ENCODE data around the gene NGF.
"Not testable (repeated sequence)": the region's sequence is repeated elsewhere in the genome, so short reads cannot be mapped to it uniquely, and the experiment has no call there.

Gene NGF

DNA sequence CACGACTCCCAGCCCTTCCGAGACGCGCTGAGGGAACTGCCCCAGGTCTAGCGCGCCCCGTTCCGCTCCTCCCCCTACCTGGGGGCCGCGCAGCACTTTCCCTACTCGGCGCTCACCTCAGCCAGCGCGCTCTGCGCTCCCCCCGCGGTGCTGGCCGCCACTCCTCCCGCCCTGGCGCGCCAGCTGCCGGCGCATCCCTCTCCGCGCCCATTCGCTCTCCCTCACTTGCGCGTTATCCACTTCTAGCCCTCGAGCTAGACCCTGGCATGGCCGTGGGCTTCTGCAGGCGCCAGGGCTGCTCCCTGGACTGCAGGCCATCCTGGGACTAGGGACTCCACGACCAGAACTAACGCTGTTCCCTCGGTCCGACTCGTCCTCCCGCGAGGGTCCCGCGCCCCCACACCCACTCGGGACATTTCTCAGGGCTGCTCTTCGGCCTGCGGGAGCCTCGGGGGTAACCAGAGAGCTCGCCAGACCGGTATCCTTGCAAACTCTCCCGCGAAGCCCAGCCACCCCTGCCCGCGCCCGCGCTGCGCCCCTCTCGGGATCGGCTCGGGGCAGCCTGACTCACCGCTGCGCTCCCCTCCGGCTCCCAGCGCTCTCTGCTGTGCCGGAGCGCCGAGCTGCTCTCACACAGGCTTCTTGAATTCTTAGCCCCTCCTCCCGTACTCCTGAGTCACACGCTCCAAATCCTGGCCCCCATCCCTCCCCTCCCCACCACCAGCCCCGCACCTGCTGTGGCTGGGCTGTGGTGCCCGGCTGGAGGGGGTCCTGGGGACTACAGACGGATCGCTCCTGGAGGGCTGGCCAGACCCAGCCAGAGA lies at the start of gene NGF:
NGF (minus strand) TSS at position 617 of the 824 bp plus-strand sequence. CDS start 51,454 bp downstream, outside the sequence.
- no peak for DNase-seq

DNA sequence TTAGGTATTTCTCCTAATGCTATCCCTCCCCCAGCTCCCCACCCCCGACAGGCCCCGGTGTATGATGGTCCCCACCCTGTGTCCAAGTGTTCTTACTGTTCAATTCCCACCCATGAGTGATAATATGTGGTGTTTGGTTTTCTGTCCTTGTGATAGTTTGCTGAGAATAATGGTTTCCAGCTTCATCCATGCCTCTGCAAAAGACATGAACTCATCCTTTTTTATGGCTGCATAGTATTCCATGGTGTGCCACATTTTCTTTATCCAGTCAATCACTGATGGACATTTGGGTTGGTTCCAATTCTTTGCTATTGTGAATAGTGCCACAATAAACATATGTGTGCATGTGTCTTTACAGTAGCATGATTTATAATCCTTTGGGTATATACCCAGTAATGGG lies 45.4 kb upstream of the NGF start:
- DNase-seq, result not testable (repeated sequence)

DNA sequence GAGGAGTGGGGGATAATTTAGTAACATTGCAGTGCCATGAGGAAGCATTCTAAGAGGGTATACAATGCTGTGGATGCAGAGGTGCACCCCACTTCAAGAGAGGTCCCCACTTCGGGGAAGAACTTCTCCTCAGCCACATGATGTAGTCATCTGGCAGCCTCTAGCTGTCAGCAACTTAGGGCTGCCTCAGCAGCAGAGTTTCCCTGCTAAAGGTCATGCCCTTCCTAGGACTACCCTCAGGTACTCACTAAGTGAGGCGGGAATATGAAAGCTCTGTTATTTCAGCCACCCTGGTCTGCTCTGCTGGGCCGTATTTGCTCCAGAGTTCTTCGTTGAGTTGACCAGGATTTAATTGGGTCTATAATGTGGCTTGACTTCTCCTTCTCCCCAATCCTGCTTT lies 41.9 kb upstream of the NGF start:
- DNase-seq, result no peak

DNA sequence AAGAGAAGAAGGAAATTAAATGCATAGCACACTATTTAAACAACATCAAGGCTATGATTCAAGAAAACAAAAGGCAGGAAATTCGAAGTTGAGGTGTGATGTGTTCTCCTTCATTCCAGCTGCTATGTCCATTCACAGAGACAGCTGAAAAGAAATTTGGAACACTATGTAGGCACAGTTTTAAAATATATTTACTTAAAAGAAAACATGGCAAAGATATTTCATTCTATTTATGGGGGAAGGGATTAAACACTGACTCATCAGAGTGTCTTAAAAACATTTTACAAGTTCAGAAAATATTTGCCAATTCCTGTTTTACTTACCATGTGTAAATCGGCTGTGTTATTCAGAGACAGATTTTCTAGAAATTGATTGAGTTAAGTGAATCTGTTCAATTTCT lies 39.4 kb upstream of the NGF start:
- DNase-seq, result no peak

DNA sequence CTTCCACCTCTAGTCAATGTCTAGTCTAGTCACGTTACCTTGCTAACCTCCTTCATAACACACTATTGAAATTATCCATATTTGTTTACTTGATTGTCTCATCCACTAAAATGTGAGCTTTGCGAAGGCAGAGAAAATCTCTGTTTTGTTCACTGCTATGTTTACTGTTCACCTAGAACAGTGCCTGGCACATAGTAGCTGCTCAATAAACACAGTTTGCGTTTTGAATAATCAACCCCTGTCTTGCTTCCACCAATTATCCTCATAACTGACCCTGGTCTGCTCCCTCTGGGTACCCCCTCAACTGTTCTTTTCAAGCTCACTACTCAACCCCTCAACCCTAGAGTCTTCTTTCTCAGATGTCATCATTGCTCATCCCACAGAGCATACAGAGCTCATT lies 36.5 kb upstream of the NGF start:
- no peak for DNase-seq

DNA sequence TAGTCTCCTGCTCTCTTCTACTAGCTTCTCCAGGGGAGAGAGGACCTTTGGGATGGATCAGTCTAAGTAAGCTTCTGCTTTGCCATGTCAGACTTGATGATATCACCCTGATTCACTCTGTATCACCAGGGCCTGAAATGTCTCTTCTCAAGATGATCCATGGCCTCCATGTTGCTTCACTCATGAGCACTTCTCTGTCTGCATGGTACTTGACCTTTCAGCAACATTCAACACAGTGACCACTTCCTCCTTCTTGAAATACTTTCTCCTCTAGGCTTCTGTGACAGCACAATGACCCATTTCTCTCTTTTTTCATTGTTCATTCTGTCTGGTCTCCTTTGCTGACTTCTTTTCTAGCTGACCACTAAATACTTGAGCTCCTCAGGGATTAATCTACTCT lies 35.3 kb upstream of the NGF start:
- DNase-seq, result peak; percentile 98

DNA sequence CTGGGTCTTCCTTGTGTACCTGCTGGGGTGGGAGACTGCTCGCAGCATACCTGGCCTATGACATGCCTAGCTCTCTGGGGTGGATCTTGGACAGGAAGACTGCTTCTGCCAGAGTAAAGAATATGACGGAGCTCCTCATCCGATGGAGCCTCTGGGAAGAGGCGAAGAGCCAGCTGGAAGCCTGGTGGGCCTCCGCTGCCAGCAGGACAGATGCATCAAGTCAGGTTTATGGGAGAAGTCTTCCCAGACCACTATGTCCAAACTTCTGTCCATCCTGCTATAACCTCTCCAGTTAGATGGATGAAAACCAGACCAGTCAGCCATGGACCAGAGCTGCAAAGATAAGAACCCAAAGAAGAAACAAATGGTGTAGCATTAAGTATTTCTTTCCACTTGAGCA lies 27.7 kb upstream of the NGF start:
- no peak for DNase-seq

DNA sequence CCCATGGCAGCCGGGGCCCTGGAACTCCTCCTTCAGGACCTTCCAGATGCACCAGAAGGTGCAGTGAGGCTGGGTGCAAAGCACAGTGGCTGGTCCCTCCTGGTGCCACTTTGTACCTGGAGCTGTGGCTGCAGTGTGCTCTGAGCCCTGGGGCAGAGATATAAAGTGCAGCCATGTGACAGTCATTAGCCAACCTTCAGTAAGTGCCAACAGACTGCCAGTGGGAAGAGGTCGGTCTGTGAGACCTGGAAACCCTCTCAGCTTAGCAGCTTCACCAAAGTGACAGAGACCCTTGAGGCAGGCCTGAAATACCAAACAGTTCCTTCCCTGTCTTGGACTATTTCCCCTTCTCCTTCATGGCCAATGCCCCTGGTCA lies 26.7 kb upstream of the NGF start:
- no peak for DNase-seq

DNA sequence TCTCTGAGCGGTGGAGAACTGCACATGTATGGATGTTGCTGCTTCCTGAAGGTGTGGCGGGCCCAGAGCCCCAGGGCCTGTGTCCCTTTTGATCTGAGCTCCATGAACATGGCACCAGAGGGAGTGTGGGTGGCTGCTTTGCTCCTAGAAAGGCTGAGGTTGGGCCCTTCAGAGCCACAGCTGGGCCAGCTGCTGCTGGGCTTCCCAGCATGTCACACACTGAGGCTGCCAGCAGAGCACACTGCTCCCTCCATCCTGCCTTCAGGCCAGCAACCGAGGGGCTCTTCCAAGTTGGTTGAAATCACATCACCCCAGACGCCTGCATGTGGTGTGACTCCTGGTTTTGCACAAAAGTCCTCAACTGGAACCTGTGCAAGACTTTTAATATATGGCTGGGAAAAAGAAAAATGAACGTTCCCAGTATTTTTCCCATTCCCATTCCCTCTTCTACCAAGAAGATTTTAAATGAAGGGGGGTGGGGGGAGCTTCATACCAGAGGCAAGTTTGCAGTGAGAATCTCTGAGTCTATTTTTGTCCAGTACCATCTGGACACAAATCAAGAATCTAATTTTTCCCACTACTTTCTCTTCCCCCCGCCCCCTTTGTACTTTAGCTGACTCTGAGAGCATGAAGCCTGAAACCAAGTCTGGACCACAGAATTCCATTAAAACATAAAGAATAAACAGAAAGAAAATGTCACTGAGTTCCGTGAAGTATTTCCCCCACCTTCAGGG lies 26.2 kb upstream of the NGF start:
- DNase-seq, result no peak

DNA sequence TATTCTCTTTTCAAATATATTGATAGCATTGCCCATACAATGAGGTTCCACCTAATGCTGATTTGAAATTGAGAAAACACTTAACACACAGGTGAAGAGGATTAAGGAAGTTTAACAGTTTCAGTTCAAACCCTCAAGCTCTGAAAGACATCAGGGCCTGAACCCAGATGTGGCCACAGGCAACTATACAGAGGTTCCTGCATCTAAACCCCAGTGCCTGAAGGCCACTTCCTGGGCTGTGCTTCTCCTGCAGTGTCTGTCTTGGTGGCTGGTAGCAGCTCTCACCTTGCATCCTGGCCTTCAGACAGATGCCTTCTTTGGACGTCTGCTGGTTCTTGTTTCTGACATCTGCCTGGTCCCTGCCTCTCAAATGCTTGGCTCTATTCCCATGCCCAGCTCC lies 25.1 kb upstream of the NGF start:
- DNase-seq, result peak; percentile 27

DNA sequence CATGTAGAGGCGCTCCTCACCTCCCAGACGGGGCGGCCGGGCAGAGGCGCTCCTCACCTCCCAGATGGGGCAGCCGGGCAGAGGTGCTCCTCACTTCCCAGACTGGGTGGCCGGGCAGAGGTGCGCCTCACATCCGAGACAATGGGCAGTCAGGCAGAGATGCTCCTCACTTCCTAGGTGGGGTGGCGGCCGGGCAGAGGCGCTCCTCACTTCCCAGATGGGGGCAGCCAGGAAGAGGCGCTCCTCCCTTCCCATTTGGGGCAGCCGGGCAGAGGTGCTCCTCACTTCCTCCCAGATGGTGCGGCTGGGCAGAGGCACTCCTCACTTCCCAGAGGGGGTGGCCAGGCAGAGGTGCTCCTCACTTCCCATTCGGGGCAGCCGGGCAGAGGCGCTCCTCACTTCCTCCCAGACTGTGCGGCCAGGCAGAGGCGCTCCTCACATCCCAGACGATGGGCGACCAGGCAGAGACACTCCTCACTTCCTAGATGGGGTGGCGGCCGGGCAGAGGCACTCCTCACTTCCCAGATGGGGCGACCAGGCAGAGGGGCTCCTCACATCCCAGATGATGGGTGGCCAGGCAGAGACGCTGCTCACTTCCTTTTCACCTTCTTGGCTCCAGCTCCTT lies 22.6 kb upstream of the NGF start:
- not testable (repeated sequence) for DNase-seq

DNA sequence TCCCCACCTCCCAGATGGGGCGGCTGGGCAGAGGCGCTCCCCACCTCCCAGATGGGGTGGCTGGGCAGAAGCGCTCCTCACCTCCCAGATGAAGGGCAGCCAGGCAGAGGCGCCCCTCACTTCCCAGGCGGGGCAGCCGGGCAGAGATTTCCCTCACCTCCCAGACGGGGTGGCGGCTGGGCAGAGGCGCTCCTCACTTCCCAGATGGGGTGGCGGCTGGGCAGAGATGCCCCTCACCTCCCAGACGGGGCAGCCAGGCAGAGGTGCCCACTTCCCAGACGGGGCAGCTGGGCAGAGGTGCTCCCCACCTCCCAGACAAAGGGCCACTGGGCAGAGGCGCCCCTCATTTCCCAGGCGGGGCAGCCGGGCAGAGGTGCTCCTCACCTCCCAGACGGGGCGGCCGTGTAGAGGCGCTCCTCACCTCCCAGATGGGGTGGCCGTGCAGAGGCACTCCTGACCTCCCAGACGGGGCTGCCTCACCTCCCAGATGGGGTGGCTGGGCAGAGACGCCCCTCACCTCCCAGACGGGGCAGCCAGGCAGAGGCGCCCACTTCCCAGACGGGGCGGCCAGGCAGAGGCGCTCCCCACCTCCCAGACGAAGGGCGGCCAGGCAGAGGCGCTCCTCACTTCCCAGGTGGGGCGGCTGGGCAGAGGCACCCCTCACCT lies 21.9 kb upstream of the NGF start:
- DNase-seq, result not testable (repeated sequence)

DNA sequence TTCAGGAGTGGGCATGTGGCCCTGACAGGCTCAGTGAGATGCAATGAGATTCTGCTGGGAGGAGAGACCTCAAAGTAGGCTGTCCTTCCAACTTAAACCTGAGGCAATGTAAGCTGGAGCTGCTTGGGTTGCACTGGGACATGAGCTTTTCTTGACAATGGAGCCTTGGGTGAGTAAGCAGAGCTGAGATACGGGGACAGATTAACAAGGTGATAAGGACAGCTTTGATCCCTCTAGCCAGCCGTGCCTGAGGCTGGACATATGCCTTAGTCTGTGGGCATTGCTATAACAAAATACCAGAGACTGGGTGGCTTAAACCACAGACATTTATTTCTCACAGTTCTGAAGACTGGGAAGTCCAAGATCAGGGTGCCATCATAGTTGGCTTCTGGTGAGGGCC lies 18.3 kb upstream of the NGF start:
- no peak for DNase-seq

DNA sequence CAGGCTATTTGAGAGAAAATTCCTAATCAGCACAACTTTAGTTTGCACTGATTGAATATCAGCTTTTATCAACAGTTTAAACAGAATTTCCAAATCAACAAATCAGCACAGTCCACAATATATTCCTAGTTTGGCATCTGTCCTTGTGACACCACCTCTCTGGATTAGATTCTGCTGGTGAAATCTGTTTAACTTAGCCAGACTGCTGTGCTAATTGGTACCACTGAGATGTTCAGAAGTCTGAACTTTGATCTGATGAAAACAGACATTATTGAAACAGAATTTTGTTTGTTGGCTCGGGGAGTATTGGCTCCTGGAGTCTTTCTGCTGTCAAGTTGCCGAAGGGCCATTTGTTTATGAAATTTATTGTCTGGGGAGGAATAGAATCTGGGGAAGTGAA lies 17.0 kb upstream of the NGF start:
- DNase-seq, result no peak

DNA sequence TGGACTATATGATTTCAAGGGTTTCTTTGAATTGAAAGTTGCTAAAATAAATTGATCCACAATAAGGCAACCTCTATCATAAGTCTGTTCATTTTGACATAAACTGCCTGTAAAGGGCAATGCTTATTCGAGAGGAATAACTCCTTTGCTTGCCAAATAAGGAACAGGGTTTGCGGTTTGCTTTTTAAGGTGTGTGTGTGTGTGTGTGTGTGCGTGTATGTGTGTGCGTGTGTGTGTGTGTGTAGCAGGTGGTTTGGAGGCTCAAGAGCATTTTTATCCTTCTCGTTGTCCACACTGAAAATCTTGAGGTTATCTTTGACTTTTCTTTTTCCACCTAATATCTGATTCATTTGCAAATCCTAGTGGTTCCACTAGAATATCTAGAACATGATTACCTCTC lies 13.1 kb upstream of the NGF start:
- DNase-seq, result no peak

DNA sequence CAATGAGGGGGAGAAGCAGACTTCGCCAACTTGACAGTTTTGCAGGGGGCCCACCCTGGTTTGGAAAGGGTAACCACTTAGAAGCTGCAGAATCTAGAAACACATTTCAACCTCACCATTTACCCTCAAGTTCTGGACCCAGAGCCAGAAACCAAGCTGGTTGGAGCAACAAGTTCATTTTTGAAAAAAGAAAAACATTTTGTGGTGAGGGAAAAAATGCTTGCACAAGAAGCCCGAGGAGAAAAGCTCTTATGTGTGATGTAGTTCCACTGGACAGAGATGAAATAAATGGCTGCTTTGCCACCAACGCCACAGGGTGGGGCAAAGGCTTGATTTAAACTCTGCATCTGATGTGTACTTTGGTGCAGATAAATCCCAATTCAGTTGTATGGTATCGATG lies 10.6 kb upstream of the NGF start:
- DNase-seq, result no peak

DNA sequence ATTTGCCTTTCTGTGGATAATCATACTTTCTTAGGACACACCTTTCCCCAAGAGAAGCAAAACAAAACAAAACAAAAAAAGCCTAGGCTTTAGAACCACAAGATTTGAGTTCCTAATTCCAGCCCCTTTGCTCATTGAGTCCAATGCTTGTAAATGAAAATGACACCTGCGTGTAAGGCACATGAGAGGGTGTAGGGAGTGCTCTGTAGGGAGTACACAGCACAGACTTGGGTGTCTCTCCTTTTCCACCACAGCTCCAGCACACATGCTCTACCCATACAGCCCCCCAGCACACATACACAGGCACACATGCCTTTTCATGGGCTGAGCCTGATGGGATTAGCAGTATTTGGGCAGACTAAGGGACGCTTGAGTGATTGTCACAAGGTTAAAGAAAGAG lies 9.2 kb upstream of the NGF start:
- DNase-seq, result no peak

DNA sequence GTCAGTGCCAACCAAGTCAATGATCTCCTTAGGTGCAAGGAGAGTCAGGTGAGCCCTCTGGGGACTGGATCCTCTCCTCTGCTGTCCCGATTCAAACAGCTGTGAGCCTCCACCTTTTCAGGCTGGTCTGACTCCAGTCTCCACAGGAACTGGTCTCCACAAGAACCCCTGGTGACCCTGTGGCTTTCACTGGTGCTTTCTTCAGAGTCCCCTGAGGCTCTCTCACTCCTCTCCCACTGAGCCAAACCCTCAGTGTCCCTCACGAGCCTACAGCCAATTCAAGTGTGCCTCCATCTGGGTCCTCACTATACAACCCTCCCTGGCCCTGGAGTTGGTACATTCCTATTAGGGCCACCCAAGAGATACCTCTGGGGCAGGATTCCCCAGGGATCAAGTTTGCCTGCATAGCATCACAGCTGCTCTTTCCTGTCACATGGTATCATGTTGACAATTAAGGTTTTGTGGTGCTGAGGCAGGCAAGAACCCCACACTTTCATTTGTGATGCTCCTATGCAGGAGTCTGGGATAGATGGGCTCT lies 5.2 kb upstream of the NGF start:
- DNase-seq, result no peak

DNA sequence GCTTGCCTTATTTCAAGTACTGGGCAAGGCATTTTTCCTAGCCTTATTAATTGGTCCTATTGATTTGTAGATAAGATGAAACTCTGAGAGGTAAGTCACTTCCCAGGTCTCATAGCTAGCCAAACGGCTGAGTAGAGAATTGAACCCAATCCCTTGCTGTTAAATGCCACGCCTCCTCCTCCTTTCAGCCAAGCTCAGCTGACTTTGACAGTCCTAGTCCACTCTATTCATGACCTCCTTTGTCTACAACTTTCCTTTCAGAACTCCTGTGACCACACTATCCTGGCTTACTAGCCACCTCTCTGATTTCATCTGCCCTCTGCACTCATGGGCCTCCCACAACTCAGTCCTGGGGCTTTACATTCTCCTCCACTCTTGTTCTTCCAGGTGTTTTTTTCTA lies 3.9 kb upstream of the NGF start:
- no peak for DNase-seq

DNA sequence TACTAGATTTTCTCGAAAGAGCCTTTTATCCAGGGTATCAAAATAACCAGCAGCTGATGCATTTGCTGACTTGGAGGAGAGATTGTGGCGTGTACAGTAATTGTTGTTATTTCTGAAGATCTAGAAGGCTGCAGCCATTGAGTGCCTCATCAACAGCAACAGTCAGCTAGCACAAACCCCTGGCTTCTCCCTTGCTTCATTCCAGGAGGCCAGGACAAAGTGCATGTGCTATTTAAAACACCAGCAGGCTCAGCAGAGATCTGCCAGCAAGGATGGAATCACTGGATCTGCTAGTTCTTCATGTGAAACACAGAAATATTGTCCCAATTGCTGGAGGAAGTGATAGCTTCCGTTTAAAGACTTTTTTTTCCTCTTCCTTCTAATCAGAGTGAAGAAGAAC lies 2.8 kb upstream of the NGF start:
- DNase-seq, result no peak

DNA sequence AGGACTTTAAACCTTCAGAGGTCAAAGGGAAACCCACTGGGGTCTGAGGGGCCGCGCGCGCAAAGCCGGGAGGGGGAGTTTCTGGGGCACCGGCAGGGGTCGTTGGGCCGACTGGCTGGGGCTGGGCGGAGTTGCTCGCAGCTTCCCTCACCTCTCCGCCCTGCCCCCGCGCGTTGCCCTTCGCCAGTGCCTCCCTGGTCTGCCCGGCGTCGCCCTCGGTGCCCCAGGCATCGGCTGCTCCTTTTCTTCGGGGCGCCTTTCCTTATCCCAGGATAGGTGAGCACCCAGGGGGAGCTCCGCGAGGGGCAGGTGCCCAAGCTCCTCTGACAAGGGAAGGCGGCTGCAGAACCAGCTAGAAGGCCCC lies 390 bp upstream of the NGF start:
- no peak for DNase-seq

DNA sequence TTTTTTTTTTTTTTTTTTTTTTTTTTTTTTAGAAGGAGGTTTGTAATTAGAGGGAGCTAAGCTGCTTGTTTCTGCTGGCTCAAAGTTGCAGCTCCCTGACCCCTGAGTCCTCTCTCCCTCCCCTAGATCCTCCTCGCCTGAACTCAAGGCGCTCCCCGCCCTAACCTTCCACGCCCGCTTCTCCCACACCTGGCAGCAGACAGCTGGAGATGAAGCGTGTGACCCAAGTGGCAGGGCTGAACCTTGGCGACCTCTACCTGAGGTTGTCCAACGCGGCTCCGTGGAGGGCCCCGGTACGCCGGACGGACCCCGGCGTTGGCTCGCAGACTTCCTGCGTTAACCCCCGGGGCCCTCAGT lies 795 bp downstream of the NGF start:
- no peak for DNase-seq

DNA sequence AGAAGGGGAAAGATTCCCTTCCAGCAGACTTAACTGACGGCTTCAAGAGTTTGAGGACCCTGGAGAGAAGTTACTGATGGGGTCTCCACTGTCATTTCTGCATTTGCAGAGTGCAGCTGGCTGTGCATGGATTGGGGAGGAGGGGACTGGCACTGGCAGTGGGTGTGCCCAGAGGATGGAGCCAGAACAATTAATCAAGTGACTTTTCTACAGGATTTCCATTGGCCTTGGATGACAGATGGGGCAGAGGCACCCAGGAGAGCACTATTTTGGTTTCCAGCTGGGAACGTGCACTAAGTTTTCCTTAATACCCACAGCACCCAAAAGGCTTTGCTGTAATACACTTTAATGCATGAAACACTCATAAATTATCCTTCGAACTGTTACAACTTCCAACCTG lies 1.3 kb downstream of the NGF start:
- no peak for DNase-seq

Data from MV-4-11 (cell line).